ENCODE data around the gene PTPN9. TPM values are rescaled to one million over a fixed set of nuclear protein-coding genes. Genes with fewer than 3 reads are reported as not detected.
A peak's percentile ranks its signal among the peaks of the same experiment; 100 is the strongest.

Gene PTPN9
- total and polyA plus RNA-seq, 2 of the 13 experiments (the other 11 are each of a cell fraction or from before 2014, with no cell fraction given), result 16.6 to 19.9 TPM

DNA sequence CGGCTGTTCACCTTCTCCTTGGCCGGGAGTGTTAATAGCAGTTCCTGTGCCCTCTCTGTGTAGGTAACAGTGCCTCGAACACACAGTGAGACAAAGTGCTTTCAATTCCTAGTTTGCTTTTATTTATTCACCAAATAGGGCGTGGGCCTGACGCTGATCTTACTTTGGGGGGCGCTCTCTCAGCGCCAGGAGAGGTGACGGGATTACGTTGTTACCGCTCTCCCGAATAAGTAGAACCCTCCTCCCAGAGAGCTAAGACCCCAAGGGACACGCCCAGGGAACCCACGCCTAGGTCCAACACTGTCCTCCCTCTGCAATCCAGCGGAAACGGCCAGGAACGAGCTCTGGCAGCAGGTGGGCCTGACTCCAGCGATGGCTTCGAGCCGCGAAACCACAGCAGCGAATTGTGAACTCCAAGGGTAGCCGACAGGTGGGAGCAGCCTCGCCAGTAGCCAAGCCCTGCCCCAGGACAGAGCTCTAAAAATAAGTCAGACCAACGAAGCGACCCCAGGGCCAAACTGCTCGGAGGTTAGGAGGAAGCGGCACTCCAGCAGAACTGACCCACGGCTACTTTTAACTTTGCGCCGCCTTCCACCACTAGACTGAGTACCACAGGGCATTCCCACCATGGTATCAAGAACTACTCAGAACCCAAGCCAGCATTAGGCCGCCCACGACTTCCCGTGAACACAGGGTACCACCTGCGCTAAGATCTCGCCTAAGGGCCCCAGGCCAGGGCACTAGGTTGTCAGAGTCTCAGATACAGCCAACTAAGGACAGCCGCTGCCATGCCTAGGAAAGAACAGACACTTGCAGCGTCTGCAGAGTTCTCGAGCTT lies 126.0 kb downstream of the PTPN9 start (continued):
- TF ChIP-seq, protein P1, sequence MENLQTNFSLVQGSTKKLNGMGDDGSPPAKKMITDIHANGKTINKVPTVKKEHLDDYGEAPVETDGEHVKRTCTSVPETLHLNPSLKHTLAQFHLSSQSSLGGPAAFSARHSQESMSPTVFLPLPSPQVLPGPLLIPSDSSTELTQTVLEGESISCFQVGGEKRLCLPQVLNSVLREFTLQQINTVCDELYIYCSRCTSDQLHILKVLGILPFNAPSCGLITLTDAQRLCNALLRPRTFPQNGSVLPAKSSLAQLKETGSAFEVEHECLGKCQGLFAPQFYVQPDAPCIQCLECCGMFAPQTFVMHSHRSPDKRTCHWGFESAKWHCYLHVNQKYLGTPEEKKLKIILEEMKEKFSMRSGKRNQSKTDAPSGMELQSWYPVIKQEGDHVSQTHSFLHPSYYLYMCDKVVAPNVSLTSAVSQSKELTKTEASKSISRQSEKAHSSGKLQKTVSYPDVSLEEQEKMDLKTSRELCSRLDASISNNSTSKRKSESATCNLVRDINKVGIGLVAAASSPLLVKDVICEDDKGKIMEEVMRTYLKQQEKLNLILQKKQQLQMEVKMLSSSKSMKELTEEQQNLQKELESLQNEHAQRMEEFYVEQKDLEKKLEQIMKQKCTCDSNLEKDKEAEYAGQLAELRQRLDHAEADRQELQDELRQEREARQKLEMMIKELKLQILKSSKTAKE (CRISPR knock-in tag; IDR thresholded peaks at IDR 0.05; ENCODE audit: borderline replicate concordance), result no peak
- no peak for TF ChIP-seq TCF7L2 (IDR thresholded peaks at IDR 0.05; ENCODE audit: low read depth, low read length)
- TF ChIP-seq, protein P2, sequence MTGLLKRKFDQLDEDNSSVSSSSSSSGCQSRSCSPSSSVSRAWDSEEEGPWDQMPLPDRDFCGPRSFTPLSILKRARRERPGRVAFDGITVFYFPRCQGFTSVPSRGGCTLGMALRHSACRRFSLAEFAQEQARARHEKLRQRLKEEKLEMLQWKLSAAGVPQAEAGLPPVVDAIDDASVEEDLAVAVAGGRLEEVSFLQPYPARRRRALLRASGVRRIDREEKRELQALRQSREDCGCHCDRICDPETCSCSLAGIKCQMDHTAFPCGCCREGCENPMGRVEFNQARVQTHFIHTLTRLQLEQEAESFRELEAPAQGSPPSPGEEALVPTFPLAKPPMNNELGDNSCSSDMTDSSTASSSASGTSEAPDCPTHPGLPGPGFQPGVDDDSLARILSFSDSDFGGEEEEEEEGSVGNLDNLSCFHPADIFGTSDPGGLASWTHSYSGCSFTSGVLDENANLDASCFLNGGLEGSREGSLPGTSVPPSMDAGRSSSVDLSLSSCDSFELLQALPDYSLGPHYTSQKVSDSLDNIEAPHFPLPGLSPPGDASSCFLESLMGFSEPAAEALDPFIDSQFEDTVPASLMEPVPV (CRISPR knock-in tag; IDR thresholded peaks at IDR 0.05), result no peak; the same call in none of the 2 replicates
- TF ChIP-seq ATF7-NPFF (CRISPR knock-in tag; IDR thresholded peaks at IDR 0.05; ENCODE audit: low read depth), result no peak
- no peak for TF ChIP-seq PCBP1 (IDR thresholded peaks at IDR 0.05; ENCODE audit: borderline replicate concordance, low read depth, low read length)
- TF ChIP-seq, protein P3, sequence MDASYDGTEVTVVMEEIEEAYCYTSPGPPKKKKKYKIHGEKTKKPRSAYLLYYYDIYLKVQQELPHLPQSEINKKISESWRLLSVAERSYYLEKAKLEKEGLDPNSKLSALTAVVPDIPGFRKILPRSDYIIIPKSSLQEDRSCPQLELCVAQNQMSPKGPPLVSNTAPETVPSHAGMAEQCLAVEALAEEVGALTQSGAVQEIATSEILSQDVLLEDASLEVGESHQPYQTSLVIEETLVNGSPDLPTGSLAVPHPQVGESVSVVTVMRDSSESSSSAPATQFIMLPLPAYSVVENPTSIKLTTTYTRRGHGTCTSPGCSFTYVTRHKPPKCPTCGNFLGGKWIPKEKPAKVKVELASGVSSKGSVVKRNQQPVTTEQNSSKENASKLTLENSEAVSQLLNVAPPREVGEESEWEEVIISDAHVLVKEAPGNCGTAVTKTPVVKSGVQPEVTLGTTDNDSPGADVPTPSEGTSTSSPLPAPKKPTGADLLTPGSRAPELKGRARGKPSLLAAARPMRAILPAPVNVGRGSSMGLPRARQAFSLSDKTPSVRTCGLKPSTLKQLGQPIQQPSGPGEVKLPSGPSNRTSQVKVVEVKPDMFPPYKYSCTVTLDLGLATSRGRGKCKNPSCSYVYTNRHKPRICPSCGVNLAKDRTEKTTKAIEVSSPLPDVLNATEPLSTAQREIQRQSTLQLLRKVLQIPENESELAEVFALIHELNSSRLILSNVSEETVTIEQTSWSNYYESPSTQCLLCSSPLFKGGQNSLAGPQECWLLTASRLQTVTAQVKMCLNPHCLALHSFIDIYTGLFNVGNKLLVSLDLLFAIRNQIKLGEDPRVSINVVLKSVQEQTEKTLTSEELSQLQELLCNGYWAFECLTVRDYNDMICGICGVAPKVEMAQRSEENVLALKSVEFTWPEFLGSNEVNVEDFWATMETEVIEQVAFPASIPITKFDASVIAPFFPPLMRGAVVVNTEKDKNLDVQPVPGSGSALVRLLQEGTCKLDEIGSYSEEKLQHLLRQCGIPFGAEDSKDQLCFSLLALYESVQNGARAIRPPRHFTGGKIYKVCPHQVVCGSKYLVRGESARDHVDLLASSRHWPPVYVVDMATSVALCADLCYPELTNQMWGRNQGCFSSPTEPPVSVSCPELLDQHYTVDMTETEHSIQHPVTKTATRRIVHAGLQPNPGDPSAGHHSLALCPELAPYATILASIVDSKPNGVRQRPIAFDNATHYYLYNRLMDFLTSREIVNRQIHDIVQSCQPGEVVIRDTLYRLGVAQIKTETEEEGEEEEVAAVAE (CRISPR knock-in tag; IDR thresholded peaks at IDR 0.05; ENCODE audit: borderline replicate concordance), result no peak
- TF ChIP-seq PHF20 (CRISPR knock-in tag; IDR thresholded peaks at IDR 0.05), result 0 out of 2 replicates have a peak, but pooled peaks have one; percentile 4
- TF ChIP-seq, protein P4, sequence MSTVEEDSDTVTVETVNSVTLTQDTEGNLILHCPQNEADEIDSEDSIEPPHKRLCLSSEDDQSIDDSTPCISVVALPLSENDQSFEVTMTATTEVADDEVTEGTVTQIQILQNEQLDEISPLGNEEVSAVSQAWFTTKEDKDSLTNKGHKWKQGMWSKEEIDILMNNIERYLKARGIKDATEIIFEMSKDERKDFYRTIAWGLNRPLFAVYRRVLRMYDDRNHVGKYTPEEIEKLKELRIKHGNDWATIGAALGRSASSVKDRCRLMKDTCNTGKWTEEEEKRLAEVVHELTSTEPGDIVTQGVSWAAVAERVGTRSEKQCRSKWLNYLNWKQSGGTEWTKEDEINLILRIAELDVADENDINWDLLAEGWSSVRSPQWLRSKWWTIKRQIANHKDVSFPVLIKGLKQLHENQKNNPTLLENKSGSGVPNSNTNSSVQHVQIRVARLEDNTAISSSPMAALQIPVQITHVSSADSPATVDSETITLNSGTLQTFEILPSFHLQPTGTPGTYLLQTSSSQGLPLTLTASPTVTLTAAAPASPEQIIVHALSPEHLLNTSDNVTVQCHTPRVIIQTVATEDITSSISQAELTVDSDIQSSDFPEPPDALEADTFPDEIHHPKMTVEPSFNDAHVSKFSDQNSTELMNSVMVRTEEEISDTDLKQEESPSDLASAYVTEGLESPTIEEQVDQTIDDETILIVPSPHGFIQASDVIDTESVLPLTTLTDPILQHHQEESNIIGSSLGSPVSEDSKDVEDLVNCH (CRISPR knock-in tag; IDR thresholded peaks at IDR 0.05), result no peak
- 0 out of 2 replicates have a peak, but pooled peaks have one; percentile 11 for TF ChIP-seq ZNF33B (CRISPR knock-in tag; IDR thresholded peaks at IDR 0.05)
- no peak for TF ChIP-seq ZNF343 (CRISPR knock-in tag; IDR thresholded peaks at IDR 0.05)
- no peak for TF ChIP-seq ZNF777 (CRISPR knock-in tag; IDR thresholded peaks at IDR 0.05)
- no peak for TF ChIP-seq CBX2 (IDR thresholded peaks at IDR 0.05; ENCODE audit: low read depth, low read length)
- TF ChIP-seq CBX2 (CRISPR knock-in tag; IDR thresholded peaks at IDR 0.05; ENCODE audit: low read depth), result no peak
- TF ChIP-seq PCBP2 (optimal IDR thresholded peaks at IDR 0.05; ENCODE audit: low read depth, low read length, poor library complexity, severe bottlenecking), result no peak
- TF ChIP-seq SIX4 (CRISPR knock-in tag; IDR thresholded peaks at IDR 0.05), result no peak
- no peak for TF ChIP-seq HOXA7 (CRISPR knock-in tag; IDR thresholded peaks at IDR 0.05)

Data from HepG2 (cell line).